ENCODE data around the gene ATXN1.
"Not testable (repeated sequence)": the region's sequence is repeated elsewhere in the genome, so short reads cannot be mapped to it uniquely, and the experiment has no call there.

ATXN1 gene

GRCh38 chr6:16635291-16635809, 125.9 kb downstream of the ATXN1 start:
- FAIRE-seq: no peak

GRCh38 chr6:16634855-16635254, 126.4 kb downstream of the ATXN1 start:
- no peak for FAIRE-seq

GRCh38 chr6:16633961-16634360, 127.3 kb downstream of the ATXN1 start:
- no peak for FAIRE-seq

GRCh38 chr6:16633465-16633864, 127.8 kb downstream of the ATXN1 start:
- no peak for FAIRE-seq

- no peak for FAIRE-seq
These were observed 129.2 kb downstream of the ATXN1 start for GRCh38 chr6:16632101-16632500.

GRCh38 chr6:16630026-16630643, 131.1 kb downstream of the ATXN1 start:
- FAIRE-seq: no peak

- FAIRE-seq: not testable (repeated sequence)
These were observed 132.7 kb downstream of the ATXN1 start for GRCh38 chr6:16628580-16628979.

GRCh38 chr6:16626650-16627049, 134.6 kb downstream of the ATXN1 start:
- FAIRE-seq: no peak

GRCh38 chr6:16625291-16626265, 135.7 kb downstream of the ATXN1 start:
- no peak for FAIRE-seq

- FAIRE-seq: no peak
These were observed 136.5 kb downstream of the ATXN1 start for GRCh38 chr6:16624636-16625290.

GRCh38 chr6:16623731-16624130, 137.5 kb downstream of the ATXN1 start:
- no peak for FAIRE-seq

GRCh38 chr6:16623029-16623653, 138.1 kb downstream of the ATXN1 start:
- no peak for FAIRE-seq

- no peak for FAIRE-seq
These were observed 139.1 kb downstream of the ATXN1 start for GRCh38 chr6:16622193-16622592.

- FAIRE-seq: no peak
These were observed 140.3 kb downstream of the ATXN1 start for GRCh38 chr6:16621002-16621401.

GRCh38 chr6:16619777-16620176, 141.5 kb downstream of the ATXN1 start:
- no peak for FAIRE-seq

GRCh38 chr6:16618962-16619361, 142.3 kb downstream of the ATXN1 start:
- FAIRE-seq: no peak

GRCh38 chr6:16615215-16615614, 146.0 kb downstream of the ATXN1 start:
- not testable (repeated sequence) for FAIRE-seq

GRCh38 chr6:16614143-16614542, 147.1 kb downstream of the ATXN1 start:
- not testable (repeated sequence) for FAIRE-seq

GRCh38 chr6:16613504-16613903, 147.8 kb downstream of the ATXN1 start:
- not testable (repeated sequence) for FAIRE-seq

- no peak for FAIRE-seq
These were observed 152.8 kb downstream of the ATXN1 start for GRCh38 chr6:16608444-16608843.

GRCh38 chr6:16602035-16602434, 159.2 kb downstream of the ATXN1 start:
- no peak for FAIRE-seq

- no peak for FAIRE-seq
These were observed 160.6 kb downstream of the ATXN1 start for GRCh38 chr6:16600701-16601100.

GRCh38 chr6:16600026-16600425, 161.2 kb downstream of the ATXN1 start:
- FAIRE-seq: no peak
